Progenitor cell of endocrine pancreas (in vitro differentiated cells): ENCODE measurements around the gene ALG8. TPM values are rescaled to one million over a fixed set of nuclear protein-coding genes. Genes with fewer than 3 reads are reported as not detected.
A peak's percentile ranks its signal among the peaks of the same experiment; 100 is the strongest.

Source experiments
- DNase-seq: peaks from one replicate; pipeline ENCODE4 v3.0.0; 2021; ENCODE audit warnings: low spot score; ENCODE audit not compliant: unreplicated experiment
- H3K27ac Mint-ChIP-seq: 2 replicates; pipeline ENCODE4 v1.8.0; 2021; ENCODE audit warnings: mild to moderate bottlenecking, moderate library complexity, mixed read lengths
- H3K27me3 Mint-ChIP-seq: 2 replicates; pipeline ENCODE4 v1.8.0; 2021; ENCODE audit warnings: mixed read lengths
- H3K36me3 Mint-ChIP-seq: 2 replicates; pipeline ENCODE4 v1.8.0; 2022; ENCODE audit warnings: mixed read lengths; ENCODE audit not compliant: insufficient read depth
- H3K4me1 Mint-ChIP-seq: 2 replicates; pipeline ENCODE4 v1.8.0; 2021; ENCODE audit warnings: low read depth, mixed read lengths
- H3K4me3 Mint-ChIP-seq: 2 replicates; pipeline ENCODE4 v1.8.0; 2021; ENCODE audit warnings: low read depth, mild to moderate bottlenecking, moderate library complexity, mixed read lengths
- H3K9me3 Mint-ChIP-seq: 2 replicates; pipeline ENCODE4 v1.8.0; 2021; ENCODE audit warnings: low read depth, mixed read lengths
- CTCF ChIP-seq: fragments of 200-600 bp; sonication (generic); IDR thresholded peaks from one replicate; pipeline ENCODE4 v1.5.0; 2021; ENCODE audit warnings: antibody characterized with exemption, mild to moderate bottlenecking; ENCODE audit not compliant: unreplicated experiment
- total RNA-seq: library from RNA; stranded (reverse); gene quantifications from 2 replicates; pipeline ENCODE4 v1.2.1, GENCODE V29; 2021

Gene ALG8
- total RNA-seq, 1 donor from 2014 or later = 60.4 TPM

DNA sequence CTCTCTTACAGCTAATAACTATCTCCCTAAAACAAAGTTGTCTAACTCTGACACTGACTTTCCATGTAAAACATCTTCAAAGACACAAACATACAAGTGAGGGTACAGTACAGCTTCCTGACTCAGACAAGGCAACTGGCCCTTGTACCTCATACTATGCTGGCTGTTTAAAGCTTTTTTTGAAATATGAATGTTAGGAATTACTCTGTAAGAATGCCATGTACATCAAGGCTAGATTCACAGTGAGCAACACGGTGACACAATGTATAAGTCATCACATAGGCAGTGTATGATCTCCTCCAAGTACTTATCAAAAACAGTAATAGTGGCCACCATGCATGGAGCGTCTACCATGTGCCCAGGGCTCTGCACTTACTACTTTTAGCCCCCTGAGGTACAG is 28.6 kb downstream of the ALG8 start:
- no peaks in the 10 kb centered on the region for H3K27me3 Mint-ChIP-seq
- peaks cover 1% of the 10 kb centered on the region for H3K4me1 Mint-ChIP-seq
- TF ChIP-seq CTCF = no peak
- H3K27ac Mint-ChIP-seq = no peak overlapping the region
- H3K36me3 Mint-ChIP-seq = peaks cover 16% of the 10 kb centered on the region
- no peaks in the 10 kb centered on the region for H3K9me3 Mint-ChIP-seq
- DNase-seq = no peak
- H3K4me3 Mint-ChIP-seq = no peak overlapping the region

GRCh38 chr11:78110351-78110750 is 29.1 kb downstream of the ALG8 start:
- H3K27me3 Mint-ChIP-seq = no peaks in the 10 kb centered on the region
- no peak for DNase-seq
- H3K4me3 Mint-ChIP-seq = no peak overlapping the region
- H3K36me3 Mint-ChIP-seq = peaks cover 16% of the 10 kb centered on the region
- no peak for TF ChIP-seq CTCF
- no peaks in the 10 kb centered on the region for H3K9me3 Mint-ChIP-seq
- no peak overlapping the region for H3K27ac Mint-ChIP-seq
- peaks cover 1% of the 10 kb centered on the region for H3K4me1 Mint-ChIP-seq

GRCh38 chr11:78109081-78110015 is 30.1 kb downstream of the ALG8 start:
- Mint-ChIP-seq H3K36me3 (peaks cover 15% of the 10 kb centered on the region), H3K9me3 (no peaks in the 10 kb centered on the region), H3K27me3 (no peaks in the 10 kb centered on the region), H3K4me1 (peaks cover 1% of the 10 kb centered on the region), H3K4me3 (no peak overlapping the region), H3K27ac (peak overlapping the region; percentile 47)
- TF ChIP-seq CTCF = no peak
- DNase-seq = no peak

DNA sequence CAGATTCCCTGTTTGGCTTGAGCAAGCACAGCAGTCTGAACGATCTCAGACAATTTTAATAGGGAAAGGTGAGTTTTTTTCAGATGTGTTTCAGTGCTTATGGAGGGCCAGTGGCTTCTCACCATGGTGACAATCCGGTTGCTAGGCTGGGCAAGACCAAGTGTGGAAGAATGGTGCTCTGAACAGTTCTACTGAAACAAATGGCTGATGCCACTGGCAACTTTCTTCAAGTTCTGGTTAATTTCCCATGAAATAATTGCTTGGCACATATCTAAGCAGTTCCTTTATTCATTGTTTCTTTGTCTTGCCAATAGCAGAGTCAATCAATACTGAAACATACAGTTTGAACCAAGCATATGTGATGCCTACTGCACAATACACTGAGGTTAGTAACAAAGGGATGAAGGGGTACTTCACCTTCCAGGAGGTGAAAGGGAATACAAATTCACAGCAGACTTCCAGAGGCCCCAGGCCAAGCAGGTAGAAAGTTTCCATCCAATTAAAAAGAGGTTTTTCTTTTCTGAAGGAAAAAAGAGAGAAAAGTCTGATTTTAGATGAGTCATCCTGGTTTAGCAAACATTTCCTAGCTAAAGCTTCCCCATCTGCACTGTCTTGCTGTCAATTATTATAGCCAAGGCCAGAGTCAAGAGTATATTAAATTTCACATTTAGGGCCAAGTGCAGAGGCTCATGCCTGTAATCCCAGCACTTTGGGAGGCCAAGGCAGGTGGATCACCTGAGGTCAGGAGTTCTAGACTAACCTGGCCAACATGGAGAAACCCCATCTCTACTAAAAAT is 38.6 kb downstream of the ALG8 start:
- Mint-ChIP-seq H3K36me3 (peaks cover 18% of the 10 kb centered on the region), H3K27ac (no peak overlapping the region), H3K9me3 (no peaks in the 10 kb centered on the region)

More for the DNA sequence above, 38.6 kb downstream of the ALG8 start:
- no peak overlapping the region for H3K4me3 Mint-ChIP-seq
- H3K27me3 Mint-ChIP-seq = no peaks in the 10 kb centered on the region
- DNase-seq = no peak
- H3K4me1 Mint-ChIP-seq = peaks cover 5% of the 10 kb centered on the region
- TF ChIP-seq CTCF = no peak
